ENCODE data around the gene ATP2A1.

- TF ChIP-seq, protein P1, sequence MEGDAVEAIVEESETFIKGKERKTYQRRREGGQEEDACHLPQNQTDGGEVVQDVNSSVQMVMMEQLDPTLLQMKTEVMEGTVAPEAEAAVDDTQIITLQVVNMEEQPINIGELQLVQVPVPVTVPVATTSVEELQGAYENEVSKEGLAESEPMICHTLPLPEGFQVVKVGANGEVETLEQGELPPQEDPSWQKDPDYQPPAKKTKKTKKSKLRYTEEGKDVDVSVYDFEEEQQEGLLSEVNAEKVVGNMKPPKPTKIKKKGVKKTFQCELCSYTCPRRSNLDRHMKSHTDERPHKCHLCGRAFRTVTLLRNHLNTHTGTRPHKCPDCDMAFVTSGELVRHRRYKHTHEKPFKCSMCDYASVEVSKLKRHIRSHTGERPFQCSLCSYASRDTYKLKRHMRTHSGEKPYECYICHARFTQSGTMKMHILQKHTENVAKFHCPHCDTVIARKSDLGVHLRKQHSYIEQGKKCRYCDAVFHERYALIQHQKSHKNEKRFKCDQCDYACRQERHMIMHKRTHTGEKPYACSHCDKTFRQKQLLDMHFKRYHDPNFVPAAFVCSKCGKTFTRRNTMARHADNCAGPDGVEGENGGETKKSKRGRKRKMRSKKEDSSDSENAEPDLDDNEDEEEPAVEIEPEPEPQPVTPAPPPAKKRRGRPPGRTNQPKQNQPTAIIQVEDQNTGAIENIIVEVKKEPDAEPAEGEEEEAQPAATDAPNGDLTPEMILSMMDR (IDR thresholded peaks at IDR 0.05), result no peak
- TF ChIP-seq POLR2A (IDR thresholded peaks at IDR 0.05), result no peak
Measured at GRCh38 chr16:28923652-28924398, 45.5 kb downstream of the ATP2A1 start.
